CD4-positive, alpha-beta T cell treated with Interleukin-12 subunit alpha and Interleukin-12 subunit beta, for 1 hour (primary cell): Measurements from ENCODE around the gene OR51F2.
"Not testable (repeated sequence)": the region's sequence is repeated elsewhere in the genome, so short reads cannot be mapped to it uniquely, and the experiment has no call there.

Experiments used
- DNase-seq: peaks from one replicate; pipeline ENCODE4 v3.0.0-alpha.2; 2020

The OR51F2 gene

DNA sequence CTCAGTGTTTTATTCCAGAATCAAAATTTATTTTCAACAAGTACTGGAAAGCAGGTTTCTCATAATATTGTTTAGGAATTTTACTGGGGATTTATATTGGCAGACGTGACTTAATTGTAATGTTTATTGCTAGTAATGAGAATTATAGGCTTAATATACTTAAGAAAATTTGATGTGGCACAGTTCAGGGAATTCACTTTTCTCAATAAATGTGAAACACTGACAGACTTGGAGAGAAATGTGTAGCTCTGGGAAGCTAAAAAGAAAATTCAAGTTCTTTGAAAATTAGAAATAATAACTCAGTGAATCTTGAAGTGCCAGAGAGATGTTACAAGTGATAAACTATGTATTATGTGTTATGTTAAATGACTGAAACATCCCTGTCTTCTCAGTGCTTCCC lies at the start of gene OR51F2:
OR51F2 (plus strand) TSS at position 301 of the 400 bp plus-strand sequence. CDS start 101 bp downstream, outside the sequence.
- DNase-seq: no peak

- DNase-seq: no peak
Observed at GRCh38 chr11:4782454-4782853, 38.7 kb upstream of the OR51F2 start.

- DNase-seq: no peak
Observed at GRCh38 chr11:4797206-4797605, 23.9 kb upstream of the OR51F2 start.

- DNase-seq: no peak
Observed at GRCh38 chr11:4798427-4799183, 22.5 kb upstream of the OR51F2 start.

DNA sequence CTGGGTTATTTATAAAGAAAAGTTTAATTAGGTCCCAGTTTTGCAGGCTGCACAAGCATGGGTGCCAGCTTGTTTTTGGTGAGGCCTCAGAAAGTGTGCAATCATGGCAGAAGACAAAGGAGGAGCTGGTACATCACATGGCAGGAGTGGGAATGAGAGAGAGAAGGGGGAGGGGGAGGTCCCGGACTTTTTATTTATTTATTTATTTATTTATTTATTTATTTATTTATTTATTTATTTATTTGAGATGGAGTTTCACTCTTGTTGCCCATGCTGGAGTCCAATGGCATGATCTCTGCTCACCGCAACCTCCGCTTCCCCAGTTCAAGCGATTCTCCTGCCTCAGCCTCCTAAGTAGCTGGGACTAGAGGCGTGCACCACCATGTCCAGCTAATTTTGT lies 19.8 kb upstream of the OR51F2 start:
- not testable (repeated sequence) for DNase-seq

DNA sequence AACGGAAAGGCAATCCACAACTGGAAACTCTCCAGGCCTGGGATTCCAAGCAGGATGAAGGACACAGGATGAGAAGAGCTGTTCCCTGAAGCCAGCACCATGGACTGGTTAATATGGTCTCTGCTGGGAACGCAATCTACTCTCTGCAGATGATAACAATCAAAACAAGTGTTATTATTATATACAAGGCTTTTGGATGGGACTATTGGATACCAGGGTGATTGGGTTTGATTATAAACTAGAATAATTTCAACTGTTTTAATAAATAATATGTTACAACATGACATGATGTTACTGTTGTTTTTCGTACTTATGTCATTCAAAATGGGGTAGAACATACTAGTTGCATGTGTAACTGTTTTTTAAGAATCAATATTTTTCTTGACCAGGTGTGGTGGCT lies 16.8 kb upstream of the OR51F2 start, which contains the start of gene OR52R1:
OR52R1 (minus strand) TSS at position 101 of the 400 bp plus-strand sequence; CDS start at position 101, 0 bp downstream.
- DNase-seq: no peak

- DNase-seq: no peak
Observed at GRCh38 chr11:4808476-4808875, 12.6 kb upstream of the OR51F2 start.

GRCh38 chr11:4809246-4809645 lies 11.9 kb upstream of the OR51F2 start:
- DNase-seq: no peak

DNA sequence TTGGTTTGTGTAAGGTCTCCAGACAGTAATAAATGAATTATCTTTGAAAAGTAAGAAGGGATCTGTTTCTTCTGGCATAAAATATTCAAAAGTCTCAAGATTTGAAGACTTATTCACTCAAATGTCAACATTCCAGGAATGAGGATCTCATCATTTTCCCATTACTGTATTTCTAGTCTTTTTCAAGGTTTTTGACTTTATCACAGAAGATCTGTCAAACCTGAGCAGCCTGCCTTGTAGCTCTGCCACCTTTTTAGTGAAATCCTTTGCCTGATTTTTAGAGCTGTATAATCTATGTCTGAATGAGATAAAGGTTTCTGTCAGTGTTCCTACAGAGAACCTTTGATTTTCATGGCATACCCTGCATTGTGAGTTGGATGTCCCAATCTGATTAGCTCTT lies 4.0 kb downstream of the OR51F2 start:
- no peak for DNase-seq

DNA sequence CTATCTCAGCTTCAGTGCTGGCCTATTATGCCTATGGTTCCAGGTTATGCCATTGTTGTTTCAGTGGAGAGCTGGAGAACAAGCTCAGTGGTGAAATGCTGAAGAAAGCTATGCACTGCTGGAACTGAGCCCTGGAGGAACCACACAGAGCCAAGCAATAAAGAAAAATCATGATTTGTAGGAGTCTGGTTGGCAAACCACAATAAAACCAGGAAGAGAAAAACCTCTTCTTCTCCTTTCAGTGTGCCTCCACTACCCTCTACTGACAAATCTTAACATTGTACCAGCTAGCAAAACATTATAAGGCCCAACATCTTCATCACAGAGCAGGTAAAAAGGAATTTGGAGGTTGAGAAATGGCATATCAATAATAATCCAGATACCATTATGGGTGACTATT lies 5.3 kb downstream of the OR51F2 start:
- no peak for DNase-seq

DNA sequence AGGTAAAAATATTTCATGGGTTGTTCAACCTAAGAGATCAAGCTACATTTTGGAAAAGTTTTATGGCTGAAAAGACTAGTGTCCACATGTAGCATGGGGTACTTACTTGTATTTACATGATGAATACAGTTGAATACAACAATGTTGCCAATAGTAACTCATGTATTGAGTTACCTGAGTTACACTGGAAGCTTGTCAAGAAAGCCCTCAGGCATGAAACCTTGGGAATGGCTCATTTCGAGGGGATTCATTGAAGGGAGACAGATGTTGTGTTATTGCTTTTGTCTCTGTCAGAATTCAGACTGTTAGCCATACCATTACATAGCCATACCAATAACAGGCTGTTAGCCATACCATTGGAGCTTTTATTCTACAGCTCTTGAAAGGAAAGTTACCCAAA lies 9.2 kb downstream of the OR51F2 start:
- DNase-seq: no peak

DNA sequence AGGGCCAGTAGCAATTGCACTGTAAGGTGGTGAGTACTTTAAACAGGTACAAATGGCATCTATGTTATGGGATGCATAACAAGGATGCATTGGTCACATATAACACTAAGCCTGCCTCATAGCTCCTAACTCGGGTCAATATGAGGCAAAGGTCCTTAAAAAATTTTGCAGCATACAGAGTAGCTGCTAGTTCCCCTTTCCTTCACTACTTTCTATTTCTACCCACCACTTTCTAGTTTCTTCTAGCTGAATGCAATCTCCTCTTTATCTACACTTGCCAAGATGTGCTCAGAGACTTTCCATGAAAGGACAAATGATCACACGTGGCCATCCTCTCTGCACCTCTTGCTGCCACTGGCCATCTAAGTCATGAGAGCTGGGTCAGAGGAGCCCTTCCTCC lies 9.8 kb downstream of the OR51F2 start:
- no peak for DNase-seq

DNA sequence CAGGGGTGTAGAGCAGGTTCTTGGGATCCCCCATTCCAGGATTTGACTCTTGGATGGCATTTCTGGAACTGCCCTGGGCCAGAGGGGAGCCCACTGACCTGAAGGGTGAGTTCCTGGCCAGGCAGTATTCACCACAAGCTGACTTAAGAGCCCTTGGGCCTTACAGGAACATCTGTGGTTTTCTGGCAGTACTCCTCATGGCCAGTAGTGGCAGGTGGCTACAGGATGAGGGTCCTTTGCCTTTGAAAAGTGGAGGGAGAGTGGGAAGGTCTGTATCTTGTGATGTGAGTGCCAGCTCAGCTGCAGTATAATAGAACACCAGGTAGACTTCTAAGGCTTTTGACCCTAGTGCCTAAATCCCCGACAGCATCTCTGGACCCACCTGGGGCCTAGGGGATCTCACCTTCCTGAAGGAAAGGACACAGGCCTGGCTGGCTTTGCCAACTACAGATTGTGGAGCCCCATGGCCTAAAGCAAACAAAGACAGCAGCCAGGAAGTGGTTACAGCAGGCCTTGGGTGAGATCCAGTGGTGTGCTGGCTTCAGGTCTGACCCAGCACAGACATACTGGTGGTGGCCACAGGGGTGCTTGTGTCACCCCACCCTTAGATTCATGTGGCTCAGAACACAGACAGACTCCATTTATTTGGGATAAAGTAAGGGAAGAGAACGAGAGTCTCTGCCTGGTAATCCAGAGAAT lies 18.9 kb downstream of the OR51F2 start:
- DNase-seq: no peak

DNA sequence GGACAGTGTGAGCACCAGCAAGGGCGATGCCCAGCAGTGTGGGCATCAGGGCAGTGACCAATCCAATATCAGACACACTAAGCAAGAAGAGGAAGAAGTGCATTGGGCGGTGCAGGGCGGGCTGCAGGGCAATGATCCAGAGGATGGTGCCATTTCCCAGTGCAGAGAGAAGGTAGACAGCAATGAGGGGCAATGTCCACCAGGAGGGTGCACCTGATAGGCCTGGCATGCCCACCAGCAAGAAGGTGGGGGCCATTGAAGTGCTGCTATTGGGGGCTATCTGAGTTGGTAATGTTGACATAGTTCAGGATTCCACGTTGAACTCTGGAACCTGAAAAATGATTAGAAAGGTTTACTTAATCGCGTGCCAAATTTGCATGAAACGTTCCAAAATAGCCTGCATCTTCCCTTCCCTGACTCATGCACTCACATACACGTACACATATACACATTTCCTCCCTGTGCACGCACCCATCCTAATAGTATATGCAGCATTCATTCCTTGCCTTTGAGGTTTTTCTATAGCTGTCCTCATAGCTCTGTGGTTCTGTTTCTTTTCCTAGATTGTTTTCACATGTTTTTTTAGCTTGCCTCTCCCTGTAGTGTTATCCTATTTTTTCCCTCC lies 27.9 kb downstream of the OR51F2 start, which contains the start of gene OR51S1:
OR51S1 (minus strand) TSS at position 301 of the 625 bp plus-strand sequence; CDS start at position 301, 0 bp downstream.
- DNase-seq: no peak

DNA sequence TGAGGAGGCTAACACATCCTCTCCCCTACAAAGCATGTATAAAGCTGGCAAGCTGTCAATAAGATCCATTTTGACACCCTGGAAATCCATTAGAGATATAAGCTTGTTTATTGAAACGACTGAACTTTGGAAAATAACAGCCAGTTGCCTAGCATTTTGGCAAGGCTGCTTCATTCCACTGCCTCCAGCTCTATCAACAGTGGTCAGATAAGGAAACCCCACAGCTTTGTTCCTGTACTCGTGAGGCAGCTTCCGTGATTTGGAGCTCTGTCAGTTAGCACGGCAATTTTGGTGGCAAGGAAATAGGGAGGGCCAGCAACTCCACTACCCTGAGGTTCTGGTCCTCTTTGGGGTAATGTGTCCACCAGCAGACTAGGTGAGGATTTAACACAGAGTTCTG lies 29.9 kb downstream of the OR51F2 start:
- no peak for DNase-seq

DNA sequence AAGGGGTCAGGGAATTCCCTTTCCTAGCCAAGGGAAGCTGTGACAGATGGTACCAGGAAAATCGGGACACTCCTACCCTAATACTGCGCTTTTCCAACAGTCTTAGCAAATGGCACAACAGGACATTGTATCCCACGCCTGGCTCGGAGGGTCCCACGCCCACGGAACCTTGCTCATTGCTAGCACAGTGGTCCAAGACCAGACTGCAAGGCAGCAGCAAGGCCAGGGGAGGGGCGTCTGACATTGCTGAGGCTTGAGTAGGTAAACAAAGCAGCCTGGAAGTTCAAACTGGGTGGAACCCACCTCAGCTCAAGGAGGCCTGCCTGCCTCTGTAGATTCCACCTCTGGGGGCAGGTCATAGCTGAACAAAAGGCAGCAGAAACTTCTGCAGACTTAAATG lies 33.2 kb downstream of the OR51F2 start:
- not testable (repeated sequence) for DNase-seq

DNA sequence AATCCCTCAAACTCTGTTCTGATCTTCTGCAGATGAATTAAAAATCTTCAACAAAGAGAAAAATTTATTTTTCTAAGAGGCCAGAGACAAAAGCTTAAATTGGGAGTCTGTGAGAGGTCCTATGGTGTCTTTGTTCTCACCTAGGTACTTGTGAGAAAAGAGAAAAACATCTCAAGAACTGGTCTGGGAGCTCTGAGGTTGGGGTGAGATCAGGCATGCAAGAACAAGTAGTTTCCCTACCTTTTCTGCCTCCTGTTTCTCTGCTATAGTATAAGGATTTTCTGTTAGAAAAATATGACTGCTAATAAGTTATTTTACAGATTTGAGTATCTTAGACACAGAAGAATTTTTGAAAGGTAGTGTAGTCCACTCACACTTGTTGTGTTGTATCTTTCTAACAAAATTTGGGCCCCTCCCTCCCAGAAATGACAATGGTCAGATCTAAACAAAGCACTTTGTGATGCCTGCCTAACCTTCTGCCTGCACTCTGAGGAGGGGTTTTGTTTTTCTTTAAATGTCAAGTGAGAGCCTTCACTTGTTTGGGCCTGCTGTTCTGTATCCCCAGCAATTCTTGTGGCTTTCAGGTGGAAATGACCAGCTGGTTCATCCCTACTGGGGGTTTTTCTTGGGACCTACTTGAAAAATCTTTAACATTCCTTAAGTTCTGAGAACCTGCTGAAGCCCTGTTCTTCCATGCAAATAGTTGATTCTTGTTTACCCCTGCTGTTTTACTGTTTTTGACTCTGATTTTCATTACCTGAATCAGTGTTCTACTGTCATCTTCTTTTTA lies 41.5 kb downstream of the OR51F2 start:
- DNase-seq: no peak

DNA sequence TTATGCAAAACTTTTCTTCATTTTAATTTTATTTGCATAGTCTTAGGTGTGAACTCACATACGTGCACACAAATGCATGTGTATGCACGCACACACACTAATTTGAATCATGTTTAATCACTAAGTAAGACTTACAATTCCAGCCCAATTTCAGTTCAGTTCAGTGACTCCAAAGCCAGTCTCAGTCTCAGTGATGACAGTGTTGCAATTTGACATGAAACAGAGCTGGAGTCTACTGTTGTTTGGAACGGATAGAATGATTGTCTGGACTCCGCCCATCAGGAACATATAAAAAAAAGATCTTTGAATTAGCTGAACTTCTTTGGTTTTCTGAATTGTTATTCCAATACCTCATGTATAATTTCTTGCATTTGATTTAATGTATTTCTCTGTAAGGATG lies 42.8 kb downstream of the OR51F2 start:
- no peak for DNase-seq

- no peak for DNase-seq
Observed at GRCh38 chr11:4865855-4866254, 44.7 kb downstream of the OR51F2 start.
